ENCODE measurements around the gene MSN.

MSN gene

GRCh38 chrX:65674204-65674893, 6.9 kb downstream of the MSN start:
- peak; percentile 40 for DNase-seq

GRCh38 chrX:65677954-65678469, 10.6 kb downstream of the MSN start:
- DNase-seq: no peak

- DNase-seq: no peak
Measured at GRCh38 chrX:65679071-65679540, 11.7 kb downstream of the MSN start.

GRCh38 chrX:65681810-65682209, 14.4 kb downstream of the MSN start:
- no peak for DNase-seq

- no peak for DNase-seq
Measured at GRCh38 chrX:65685112-65685511, 17.7 kb downstream of the MSN start.

GRCh38 chrX:65686236-65686635, 18.8 kb downstream of the MSN start:
- DNase-seq: no peak

GRCh38 chrX:65687367-65687766, 19.9 kb downstream of the MSN start:
- DNase-seq: no peak

- DNase-seq: no peak
Measured at GRCh38 chrX:65688403-65688871, 21.0 kb downstream of the MSN start.

- DNase-seq: no peak
Measured at GRCh38 chrX:65689377-65689776, 21.9 kb downstream of the MSN start.

GRCh38 chrX:65690057-65690855, 22.8 kb downstream of the MSN start:
- no peak for DNase-seq

- no peak for DNase-seq
Measured at GRCh38 chrX:65695849-65696449, 28.5 kb downstream of the MSN start.

- DNase-seq: peak; percentile 37
Measured at GRCh38 chrX:65696613-65697012, 29.2 kb downstream of the MSN start.

- DNase-seq: no peak
Measured at GRCh38 chrX:65697211-65697641, 29.8 kb downstream of the MSN start.

GRCh38 chrX:65697915-65698796, 30.7 kb downstream of the MSN start:
- DNase-seq: peak; percentile 66

GRCh38 chrX:65702956-65703355, 35.5 kb downstream of the MSN start:
- DNase-seq: no peak

GRCh38 chrX:65705439-65705838, 38.0 kb downstream of the MSN start:
- DNase-seq: no peak

GRCh38 chrX:65706041-65706828, 38.8 kb downstream of the MSN start:
- DNase-seq: peak; percentile 44

GRCh38 chrX:65707151-65707550, 39.7 kb downstream of the MSN start:
- no peak for DNase-seq

- DNase-seq: no peak
Measured at GRCh38 chrX:65712005-65712806, 44.8 kb downstream of the MSN start.

- DNase-seq: no peak
Measured at GRCh38 chrX:65718538-65718937, 51.1 kb downstream of the MSN start.

All from CD4-positive, alpha-beta T cell treated with Interleukin-12 subunit alpha and Interleukin-12 subunit beta, for 1 hour (primary cell).